HG03432 (cell line): ENCODE results near the gene MRNIP.
"Not testable (repeated sequence)": the region's sequence is repeated elsewhere in the genome, so short reads cannot be mapped to it uniquely, and the experiment has no call there.

Experiments used
- ATAC-seq: cut with Tn5 transposase; IDR thresholded peaks from one replicate; pipeline ENCODE4 v1.9.1; 2021; ENCODE audit warnings: mild to moderate bottlenecking, moderate library complexity; ENCODE audit not compliant: unreplicated experiment

The MRNIP gene

DNA sequence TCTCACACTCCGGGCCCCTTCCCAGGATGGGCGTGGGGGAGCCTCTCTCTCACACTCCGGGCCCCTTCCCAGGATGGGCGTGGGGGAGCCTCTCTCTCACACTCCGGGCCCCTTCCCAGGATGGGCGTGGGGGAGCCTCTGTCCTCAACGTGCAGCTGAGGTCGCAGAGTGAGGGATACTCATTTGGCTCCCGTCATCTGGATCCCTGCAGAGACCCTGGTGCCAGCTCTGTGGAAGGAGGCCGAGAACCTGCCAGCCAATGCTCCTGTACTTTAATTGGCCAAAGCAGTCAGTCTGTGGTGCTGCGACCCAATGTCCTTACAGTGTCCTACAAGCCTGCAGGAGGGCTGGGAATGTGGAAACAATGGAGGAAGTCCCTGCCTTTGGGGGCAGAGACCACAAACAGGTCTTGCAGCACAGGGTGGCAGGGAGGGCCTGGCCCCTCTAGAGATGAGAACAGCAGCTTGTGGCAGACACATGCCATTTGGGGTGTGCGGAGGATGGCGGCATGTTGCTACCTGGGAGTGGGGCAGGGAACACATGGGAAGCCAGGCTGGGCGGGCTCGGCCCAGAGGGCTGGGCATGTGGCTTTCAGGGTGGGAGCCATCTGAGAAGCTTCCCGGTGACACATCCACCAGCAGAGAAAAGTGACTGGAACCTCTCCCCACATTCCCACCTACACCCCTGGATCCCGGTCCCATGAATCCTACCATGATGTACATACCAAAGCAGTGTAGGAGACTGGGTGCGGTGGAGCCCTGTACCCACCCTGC is 13.6 kb upstream of the MRNIP start:
- no peak for ATAC-seq

DNA sequence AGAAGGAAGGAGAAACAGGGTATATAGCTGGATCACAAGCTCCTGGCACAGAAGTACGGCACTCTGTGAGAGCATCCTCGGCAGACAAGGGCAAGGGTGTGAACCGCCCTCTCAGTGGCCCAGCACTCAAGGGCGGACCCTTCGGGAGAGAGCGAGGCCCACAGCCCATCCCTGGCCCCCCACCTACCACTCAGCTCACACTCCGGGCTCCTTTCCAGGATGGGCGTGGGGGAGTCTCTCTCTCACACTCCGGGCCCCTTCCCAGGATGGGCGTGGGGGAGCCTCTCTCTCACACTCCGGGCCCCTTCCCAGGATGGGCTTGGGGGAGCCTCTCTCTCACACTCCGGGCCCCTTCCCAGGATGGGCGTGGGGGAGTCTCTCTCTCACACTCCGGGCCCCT is 12.9 kb upstream of the MRNIP start:
- ATAC-seq: not testable (repeated sequence)

DNA sequence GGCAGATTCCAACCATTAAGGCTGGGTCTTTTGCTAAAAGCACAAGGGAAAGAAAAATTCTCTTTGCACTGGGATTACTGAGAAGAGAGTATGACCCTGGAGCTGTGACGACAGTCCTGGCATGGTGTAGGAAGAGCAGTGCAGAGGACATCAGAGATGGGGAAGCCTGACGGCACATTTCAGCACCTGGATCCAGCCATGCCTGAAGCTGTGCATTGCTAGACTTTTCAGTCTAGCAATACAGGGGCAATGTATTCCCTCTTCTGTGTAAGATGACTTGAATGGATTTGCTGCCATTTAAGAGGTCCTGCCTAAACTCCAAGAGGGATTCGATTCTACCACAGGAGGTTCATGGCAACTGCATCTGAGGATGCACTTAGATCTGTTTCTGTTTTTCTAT is 12.3 kb upstream of the MRNIP start:
- no peak for ATAC-seq

DNA sequence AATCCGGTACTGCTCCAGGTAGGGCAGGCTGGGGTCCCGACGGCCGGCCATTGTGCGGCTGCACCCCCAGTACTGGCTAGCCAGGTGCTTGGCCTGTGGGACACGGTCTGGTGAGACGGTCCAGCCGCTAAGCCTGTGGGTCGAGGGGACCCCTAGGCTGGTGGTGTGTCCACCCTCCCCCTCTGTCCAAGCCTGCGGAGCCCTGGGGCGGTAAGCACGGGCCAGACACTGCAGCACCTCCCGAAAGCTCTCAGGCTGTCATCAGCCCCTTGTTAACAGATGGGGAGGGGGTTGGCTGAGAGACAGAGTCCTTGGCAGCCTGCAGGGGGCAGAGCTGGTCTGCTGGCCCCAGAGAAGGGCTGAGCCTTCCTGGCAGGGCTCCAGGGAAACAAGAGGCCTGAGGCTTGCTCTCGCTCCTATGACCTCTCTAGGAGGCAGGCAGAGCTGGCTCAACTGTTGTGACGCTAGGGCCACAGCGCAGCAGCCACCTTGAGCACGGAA is 11.8 kb upstream of the MRNIP start:
- ATAC-seq: no peak

DNA sequence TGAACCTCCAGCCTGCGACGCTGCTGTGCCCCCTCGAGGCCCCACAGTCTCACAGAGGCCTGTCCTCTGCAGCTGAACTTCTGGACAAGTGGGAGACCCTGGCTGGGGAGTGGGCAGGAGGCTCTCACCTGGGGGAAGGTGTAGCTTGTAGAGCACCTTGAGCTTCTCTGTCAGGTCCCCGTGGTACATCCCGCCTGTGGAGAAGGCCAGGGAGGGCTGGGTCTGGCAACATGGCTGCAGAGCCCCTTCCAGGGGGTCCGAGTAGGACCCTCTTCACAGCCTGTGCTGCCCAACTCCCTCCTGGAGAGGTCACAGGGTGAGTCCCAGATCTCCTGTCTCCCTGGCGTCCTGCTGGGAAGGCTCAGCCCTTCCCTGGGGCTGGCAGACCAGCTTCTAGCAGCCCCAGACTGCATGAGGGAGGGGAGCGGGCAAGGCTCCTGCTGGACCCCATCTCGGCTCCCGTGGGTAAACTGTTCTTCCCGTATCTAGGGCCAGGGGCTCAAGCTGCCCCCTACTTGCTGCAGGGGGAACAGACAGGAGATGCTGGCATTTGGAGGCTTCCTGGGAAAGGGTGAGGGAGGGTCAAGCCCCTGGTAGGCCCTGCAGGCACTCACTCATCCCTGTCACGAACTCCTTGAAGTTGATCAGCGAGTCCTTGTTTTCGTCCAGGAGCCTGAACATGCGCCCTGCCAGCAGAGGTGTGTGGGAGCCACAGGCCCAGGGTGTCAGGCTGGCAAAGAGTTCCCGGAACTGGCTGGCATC is 11.2 kb upstream of the MRNIP start:
- ATAC-seq: no peak

DNA sequence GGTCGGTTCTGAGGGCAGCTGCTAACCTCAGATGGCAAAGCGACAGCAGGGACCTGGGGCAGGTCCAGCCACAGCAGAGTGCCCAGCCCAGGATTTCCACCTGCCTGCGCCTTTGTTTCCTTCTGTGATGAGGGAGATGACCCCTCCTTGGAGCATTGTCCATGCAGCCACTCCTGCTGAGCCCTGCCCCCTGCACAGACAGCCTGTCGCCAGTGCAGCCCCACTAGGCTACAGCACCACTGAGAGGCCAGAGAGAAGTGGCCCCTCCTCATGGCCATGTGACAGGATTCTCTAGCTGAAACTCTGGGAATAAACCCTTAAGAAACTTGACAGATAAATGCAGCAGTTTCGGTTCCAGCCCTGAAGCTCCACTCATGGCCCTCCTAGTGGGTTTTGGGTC is 10.5 kb upstream of the MRNIP start:
- ATAC-seq: no peak

GRCh38 chr5:179868541-179868940 is 9.9 kb upstream of the MRNIP start:
- ATAC-seq: no peak

GRCh38 chr5:179867476-179867875 is 8.9 kb upstream of the MRNIP start:
- ATAC-seq: no peak

- no peak for ATAC-seq
Observed at GRCh38 chr5:179867079-179867465, 8.5 kb upstream of the MRNIP start.

DNA sequence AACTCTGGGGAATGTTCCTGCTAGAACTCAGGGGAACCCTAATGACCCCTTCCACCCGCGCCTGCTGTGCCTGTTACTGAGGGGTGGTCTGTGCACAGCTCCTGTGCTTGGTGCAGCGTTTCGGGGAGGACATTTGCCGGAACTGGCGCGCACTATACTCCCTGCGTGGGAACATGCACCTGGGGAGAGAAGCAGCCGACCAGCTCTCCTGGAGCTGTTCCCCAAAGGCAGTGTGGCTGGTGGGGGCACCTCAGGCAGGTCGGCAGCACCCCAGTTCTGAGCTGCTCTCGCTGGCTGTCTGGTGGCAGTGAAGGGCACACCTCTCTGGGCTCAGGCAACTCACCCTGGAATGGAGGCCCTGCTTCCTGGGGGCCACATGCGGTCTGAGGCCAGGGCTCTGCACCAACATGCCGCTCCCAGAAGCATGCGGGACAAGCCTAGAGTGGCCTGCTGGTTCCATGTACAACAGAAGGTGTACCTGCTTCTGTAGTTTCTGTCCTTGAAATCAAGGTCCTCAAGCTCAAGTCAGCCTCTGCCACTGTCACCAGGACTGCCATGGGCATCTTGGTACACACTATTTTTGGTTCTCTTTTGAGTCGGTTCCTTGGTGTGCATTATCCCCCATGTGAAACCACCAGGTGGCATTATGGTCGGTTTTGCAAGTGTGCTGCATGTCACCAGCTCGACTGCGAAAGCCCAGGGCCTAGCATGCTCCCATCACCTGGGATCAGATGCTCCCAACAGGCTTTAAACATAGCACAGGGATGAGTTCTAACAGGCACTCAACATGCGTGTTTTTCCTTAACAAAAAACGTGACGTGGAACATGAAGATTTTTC is 7.8 kb upstream of the MRNIP start:
- no peak for ATAC-seq

GRCh38 chr5:179865491-179866240 is 7.0 kb upstream of the MRNIP start:
- ATAC-seq: no peak

DNA sequence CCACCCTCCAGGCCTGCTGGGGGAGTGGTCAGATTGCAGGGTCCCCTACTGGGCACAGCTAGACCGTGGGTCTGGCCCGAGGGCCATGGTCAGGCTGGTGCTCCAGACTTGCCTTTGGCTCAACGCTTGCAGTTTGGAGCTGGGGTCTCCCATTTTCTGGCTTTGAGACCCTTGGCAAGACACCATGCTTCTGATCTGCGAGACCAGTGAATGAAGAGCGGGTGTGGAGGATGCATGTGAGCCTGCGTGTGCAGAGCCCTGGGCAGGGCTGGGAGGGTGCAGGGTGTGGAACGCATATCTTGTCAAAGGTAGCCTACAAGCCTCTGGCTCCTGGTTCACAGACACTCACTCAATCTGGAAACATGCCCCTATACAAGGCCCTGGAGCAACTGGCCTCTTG is 6.1 kb upstream of the MRNIP start:
- no peak for ATAC-seq

DNA sequence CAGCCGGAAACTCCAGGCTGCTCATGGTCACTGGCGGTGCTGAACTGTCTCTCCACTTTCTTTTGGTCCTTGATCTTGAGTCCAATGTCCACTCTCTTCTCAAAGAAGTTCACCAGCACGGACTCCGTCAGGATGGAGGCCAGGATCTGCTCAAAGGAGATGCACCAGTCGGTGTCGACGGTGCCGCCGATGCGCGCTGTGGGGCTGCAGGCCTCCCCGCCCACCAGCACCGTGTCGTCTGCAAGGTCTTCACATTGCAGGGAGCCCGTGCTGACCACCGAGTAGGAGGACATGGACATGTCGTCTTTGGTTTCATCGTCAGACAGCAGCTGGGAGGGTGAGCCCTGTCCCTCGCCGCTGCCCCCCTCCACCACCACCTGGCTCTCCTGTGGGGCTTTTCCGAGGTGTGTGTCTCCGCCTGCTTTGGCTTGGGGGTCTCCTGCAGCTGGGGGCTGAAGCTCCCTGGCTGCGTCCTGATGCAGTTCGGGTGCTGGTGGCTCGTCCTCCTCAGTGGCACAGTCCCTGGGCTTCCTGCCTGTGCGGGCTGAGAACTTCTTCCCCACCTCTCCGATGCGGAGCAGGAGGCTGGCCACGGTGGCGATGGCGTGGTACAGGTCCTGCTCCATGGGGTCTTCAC is 5.0 kb upstream of the MRNIP start:
- no peak for ATAC-seq

- ATAC-seq: no peak
Observed at GRCh38 chr5:179862891-179863290, 4.3 kb upstream of the MRNIP start.

DNA sequence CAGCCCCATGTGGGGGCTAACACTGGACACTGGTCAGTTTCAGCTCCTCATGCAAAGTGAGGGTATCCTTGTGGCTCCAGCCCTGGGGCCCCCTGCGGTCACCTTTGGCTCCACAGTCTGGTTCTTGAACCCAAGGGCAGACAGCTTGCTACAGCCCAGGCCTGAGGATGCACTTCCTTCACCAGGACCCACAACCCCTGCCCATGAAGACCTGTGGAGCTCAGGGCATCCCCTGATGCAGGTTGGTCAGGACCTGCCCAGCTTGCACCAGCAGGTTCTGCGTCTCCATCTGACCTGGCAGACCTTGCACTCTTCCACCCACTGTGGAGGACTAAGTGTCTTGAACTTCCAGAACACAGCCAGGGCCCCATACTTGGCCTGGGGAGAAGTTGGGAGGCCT is 3.7 kb upstream of the MRNIP start:
- ATAC-seq: no peak

DNA sequence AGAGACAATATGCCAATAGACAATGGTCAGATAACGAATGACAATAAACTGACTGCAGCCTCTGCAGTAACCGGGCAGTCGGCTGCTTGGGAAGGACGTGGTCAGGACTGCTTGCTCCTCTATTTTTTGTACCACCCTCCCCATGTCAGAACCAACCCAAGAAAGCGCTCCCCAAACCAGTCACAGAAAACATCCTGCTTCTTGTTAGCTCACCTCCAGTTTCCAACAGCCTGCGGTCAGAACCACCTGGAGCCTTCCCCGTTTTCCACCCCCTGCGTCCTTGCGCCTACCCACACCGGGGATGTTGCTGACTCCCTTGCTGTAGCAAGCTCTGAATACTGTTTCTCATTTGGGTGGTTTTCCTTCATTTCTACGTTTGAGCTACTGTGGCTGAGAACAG is 1.7 kb upstream of the MRNIP start:
- no peak for ATAC-seq

GRCh38 chr5:179858241-179858585 is 404 bp downstream of the MRNIP start:
- ATAC-seq: peak; percentile 45

DNA sequence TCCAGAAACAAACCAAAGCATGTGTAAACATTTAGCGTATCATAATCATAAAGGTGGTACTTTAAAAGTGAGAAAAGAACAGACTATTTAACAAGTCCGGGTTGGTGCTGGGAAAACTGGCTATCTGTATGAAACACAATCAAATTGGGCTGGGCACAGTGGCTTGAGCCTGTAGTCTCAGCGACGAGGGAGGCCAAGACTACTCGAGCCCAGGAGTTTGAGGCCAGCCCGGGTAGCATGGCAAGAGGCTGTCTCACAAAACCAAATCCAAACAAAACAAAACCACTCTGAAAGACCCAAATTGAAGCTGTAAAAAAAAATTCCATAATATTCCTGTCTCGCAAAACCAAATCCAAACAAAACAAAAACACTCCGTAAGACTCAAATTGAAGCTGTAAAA is 4.3 kb downstream of the MRNIP start:
- ATAC-seq: no peak

GRCh38 chr5:179852993-179853547 is 5.5 kb downstream of the MRNIP start:
- peak; percentile 76 for ATAC-seq

GRCh38 chr5:179841621-179842020 is 17.0 kb downstream of the MRNIP start:
- no peak for ATAC-seq
